GM18868 (cell line): ENCODE measurements around the gene ALDH8A1.

Experiments
- ATAC-seq: cut with Tn5 transposase; IDR thresholded peaks from one replicate; pipeline ENCODE4 v1.9.1; 2021; ENCODE audit warnings: mild to moderate bottlenecking, moderate library complexity; ENCODE audit not compliant: unreplicated experiment

Gene ALDH8A1, protein sequence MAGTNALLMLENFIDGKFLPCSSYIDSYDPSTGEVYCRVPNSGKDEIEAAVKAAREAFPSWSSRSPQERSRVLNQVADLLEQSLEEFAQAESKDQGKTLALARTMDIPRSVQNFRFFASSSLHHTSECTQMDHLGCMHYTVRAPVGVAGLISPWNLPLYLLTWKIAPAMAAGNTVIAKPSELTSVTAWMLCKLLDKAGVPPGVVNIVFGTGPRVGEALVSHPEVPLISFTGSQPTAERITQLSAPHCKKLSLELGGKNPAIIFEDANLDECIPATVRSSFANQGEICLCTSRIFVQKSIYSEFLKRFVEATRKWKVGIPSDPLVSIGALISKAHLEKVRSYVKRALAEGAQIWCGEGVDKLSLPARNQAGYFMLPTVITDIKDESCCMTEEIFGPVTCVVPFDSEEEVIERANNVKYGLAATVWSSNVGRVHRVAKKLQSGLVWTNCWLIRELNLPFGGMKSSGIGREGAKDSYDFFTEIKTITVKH

DNA sequence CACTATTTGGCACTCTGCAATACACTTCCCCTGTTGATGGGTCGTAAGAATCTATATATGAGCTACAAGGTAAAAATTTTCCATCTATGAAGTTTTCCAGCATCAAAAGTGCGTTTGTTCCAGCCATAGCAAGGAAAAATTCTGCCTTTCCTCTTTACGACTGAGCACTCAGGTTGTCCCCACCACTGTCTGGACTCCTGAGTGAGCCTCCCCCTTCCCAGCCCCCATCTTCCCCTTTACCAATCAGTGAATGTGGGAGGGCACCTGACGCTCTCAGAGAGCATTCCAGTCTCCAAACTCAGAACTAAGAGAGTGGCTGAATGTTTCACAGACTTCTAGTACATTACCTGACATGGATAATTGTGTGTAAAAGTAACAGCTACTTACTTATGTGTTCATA is at the start of gene ALDH8A1:
Gene ALDH8A1 (minus strand): TSS at position 175 of the 400 bp plus-strand sequence. CDS start 48 bp downstream, at position 127.
- ATAC-seq: no peak

DNA sequence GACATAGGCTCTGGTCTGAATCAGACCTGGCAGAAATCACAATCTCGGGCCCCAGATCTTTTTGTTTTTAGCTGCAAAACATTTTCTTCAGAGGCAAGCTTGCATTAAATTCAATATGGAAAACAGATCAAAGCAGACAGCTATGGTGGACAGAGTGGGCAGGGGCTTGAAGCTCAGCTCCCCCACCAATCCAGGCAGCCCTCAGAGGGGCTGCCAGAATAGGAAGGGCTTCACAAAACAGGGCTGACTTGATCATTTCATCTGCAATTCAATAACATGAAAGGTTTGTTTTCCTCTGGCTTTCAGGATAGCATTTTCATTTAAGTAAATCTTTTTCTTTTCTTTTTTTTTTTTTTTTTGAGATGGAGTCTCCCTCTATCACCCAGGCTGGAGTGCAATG is 49.2 kb upstream of the ALDH8A1 start:
- no peak for ATAC-seq

DNA sequence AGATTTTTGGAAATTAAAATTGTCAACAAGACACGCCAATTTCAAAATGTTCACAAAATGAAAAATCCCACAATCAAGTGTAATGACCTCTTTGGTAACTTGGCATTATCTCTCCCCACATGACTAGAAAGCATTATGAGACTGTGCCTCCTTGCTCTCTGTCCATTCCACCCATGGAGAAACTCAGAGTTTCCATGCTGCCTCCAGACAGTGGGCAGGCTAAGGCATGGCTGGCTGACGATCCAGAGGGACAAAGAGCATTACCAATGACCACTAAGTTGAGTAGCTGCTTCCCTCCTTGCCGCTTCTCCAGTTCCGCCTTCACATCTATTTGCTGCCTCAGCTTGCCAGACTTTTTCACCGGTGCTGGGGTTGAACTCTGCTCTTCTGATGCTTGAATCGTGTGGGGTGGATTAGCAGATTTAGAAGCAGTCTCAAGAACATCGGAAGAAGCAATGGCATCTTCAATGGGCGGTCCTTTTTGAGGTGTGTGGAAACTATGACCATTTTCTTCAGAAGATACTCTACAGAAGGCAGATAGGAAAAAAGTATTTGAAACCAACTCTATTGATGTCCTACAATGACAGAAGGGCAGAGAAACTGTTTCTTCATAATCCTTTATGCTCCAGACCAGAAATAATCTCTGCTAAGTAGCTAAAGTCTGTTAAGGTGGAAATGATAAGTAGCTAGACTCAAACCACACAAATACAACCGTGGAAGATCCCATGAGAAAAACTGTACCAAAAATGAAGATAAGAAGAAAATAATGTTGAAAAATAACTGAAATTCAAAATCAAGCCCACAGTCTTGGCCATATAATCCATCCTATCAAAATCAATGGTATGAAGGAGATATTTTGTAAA is 47.5 kb upstream of the ALDH8A1 start:
- no peak for ATAC-seq

DNA sequence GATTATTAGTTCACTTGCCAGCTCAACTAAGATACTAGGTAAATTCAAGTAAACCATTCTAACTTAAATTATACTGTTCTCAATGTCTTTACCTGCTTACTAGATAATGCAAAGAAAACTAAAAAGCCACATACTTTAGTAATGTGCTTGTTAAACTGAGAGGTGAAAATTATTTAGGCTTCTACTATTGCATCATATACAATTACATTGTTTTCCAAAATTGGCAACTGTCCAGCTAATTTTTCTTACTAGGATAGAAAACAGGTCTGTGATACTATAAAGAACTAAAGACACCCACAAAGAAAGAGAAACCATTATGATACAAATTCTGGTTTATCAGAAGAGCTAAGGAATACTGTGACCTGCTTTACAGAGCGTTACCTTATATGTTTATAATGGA is 45.6 kb upstream of the ALDH8A1 start:
- no peak for ATAC-seq

DNA sequence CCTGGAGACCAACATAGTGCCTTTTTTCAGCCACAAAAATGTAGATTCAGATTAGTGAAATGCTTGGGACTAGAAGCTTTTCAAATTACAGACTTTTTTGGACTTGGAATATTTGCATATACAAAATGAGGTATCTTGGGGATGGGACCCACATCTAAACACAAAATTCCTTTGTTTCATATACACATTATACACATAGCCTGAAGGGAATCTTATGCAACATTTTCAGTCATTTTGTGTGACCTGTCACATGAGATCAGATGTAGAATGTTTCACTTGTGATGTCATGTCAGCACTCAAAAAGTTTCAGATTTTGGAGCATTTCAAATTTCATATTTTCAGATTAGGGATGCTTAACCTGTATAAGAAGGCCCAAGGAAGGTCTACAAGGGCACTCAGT is 44.5 kb upstream of the ALDH8A1 start:
- ATAC-seq: no peak

DNA sequence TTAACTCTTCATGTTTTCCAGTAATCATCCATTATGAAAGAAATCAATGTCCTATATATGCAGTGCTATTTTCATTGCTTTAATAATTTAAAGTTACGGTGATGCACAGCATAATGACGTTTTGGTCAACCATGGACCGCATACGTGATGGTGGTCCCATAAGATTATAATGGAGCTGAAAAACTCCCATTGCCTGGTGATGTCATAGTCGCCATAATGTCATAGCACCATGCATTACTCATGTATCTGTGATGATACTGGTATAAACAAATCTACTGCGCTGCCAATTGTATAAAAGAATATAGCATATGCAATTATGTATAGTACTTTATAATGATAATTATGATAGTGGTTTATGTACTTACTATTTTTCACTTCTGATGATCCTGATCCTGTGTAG is 42.3 kb upstream of the ALDH8A1 start:
- no peak for ATAC-seq

DNA sequence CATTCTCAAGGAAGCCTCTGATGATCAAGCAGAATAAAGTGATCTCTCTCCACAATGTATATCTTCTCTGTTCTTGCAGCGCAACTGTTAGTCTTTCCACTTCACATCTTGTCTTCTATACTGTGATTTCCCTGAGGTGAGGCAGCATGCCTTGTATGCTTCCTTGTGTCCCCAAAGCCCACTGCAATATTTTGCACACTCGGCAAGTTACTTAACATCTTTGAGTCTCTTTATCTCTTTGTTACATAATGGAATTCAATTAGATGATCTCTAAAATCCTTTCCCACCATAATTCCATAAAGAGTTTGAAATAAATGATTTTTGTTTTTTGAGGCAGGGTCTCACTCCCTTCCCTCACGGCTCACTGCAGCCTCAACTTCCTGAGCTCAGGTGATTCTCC is 40.4 kb upstream of the ALDH8A1 start:
- no peak for ATAC-seq

DNA sequence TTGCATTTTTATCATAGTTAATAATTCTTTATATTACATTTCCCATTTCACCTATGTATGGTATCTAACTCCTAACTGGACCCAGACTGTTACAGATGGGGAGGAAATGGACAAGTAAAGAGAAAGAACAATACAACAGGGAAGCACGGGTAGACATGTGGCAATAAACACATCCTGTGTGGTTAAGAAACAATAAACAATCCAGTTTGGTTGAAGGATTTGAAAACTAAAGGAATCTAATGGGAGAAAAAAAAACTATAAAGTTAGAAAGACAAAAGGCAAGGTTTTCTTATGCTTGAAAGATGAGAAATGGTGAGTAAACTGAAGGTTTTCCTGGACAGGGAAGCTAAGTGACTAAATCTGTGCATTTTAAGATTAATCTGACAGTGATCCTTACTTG is 34.9 kb upstream of the ALDH8A1 start:
- ATAC-seq: no peak

DNA sequence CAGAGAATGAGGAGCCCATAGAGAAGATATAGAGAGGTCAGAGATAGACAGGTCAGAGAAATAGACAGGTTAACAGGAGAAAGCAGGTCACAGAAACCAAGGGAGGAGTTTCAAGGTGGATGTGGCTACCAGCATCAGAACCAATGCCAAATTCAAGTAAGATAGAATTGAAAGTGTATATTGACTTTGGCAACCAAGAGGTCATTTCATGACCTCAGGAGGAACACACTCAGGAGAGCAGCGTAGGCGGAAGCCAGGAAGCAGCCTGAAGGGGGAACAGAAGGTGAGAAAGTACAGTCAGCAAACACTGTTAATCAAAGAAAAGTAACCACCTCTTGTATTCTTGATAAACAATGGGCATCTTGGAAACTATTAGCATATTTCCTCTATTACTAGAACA is 33.9 kb upstream of the ALDH8A1 start:
- ATAC-seq: no peak

DNA sequence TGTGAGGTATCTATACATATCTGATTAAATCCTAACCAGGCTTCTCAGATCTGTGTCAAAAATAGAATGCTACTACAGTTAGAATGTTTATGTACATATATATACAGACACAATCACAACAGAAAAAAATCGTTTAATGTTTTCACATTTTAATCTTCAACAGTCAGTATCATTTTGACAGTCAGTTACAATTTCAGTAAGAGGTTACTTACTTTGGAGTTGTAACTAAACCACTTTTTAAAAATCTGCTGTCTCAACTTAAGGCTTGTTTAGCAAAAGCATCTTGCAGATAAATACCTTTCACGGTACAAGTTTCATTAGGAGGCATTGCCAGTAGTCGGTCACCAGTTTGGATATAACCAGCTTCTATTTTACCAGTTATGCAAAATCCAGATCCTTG is 32.3 kb upstream of the ALDH8A1 start:
- no peak for ATAC-seq

DNA sequence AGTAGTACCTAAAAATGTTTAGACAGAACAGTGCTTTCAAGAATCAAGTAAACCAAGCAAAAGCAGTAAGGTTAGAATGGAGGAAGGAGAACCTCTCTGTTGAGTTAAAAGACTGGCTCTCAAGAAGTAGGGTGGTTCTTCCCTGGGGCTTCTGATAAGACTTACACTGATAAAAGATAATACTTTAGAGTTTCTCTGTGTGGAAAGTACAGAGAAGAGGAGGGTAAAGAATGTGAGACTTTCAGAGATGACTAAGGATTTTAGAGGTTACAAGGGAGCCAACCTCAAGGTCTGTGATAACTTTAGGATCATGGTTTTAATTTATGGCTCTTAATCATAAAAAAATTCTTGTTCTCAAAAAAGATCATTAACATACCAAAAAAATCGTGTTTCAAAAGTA is 30.9 kb upstream of the ALDH8A1 start:
- no peak for ATAC-seq

DNA sequence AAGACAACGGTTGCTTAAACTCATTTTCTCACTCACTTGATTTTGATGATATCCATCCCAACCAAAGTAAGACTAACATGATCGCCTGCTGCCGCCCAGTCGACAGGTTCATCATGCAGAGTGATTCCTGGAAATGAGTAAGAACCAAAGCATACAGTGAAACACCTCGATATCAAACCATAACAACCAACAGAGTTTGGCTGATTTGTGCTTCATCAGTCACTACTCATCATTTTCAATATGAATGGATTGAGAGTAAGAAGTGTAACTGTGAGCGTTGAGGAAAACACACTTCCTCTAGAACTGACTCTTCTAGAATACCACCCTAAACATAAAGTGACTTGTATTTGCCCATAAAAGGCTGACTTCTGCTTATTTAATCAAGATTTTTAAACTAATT is 29.2 kb upstream of the ALDH8A1 start:
- peak; percentile 92 for ATAC-seq

DNA sequence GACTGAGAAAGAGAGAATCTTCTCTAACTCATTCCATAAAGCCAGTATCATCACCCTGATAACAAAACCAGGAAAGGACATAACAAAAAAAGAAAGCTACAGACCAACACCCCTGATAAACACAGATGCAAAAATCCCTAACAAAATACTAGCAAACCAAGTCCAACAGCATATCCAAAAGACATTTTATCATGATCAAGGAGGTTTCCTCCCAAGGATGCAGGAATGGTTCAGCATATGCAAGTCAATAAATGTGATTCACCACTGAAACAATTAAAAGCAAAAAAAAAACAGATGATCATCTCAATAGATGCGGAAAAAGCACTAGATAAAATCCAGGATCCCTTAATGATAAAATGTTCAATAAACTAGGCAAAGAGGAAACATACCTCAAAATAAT is 24.5 kb upstream of the ALDH8A1 start:
- ATAC-seq: no peak

DNA sequence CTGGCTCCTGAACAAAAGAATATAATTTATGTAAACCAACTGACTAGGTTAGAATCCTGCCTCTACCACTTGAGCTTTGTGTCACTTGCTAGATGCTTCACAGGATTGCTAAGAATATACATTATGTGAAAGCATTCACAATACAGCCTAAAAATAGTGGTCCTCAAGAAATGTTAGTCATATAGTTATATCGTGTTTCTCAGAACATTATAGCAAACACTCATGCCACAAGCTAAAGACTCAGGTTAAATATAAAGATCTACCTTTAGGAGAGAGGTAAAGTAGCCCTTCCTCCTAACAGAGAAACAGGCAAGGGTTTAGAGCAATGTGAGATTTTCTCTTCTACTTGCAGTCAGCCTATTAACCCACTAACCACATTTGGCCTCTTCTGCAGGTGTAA is 17.8 kb upstream of the ALDH8A1 start:
- ATAC-seq: no peak

DNA sequence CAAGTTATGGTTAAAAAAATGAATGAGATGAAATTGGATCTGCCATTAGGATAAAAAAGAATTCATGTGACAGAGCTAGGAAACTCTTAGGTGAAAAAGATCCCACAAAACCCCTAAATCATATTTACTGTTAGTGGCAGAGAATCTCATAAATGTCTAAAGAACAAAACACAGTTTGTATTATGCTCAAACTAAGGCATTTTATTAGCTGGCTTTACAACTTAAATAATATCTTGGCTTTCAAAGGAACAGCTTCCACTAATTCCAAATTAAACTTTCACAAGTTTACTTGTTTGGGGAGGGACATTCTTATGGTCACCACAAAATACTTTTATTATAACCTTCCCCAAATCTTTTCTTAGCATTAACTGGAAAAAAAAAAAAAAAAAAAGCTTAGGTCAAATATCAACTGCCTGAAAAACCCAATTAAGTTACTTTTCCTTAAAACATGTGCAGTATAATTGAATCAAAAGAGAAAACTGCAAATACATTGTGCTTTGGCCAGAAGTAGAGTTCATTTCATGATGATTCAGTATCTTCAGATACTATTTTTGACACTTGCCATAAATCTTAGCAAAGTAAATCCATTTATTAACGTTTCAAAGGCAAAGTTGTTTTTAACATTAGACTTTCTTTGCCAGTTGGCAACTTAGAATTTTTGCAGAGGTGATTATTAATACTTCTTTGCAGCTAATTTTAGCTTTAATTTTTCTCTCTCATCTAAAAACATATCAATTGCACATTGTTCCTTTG is 14.7 kb upstream of the ALDH8A1 start:
- ATAC-seq: no peak

DNA sequence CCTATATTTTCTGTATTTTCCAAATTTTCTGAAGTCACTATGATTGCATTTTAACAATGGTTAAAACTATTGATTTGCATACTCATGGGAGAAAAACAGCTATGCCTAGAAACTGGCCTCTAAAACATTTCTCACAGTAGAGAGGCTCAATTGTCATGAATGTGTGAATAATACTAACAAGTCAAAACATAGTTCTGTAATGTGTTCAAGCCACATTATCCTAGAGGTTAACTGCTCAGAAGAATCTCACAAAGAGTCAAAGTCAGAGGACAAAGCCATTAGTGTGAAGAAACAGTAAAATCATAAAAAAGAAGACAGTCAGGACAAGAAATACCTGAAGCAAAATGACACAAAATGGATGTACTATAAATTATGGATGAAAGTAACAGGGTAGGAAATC is 12.5 kb upstream of the ALDH8A1 start:
- ATAC-seq: no peak

DNA sequence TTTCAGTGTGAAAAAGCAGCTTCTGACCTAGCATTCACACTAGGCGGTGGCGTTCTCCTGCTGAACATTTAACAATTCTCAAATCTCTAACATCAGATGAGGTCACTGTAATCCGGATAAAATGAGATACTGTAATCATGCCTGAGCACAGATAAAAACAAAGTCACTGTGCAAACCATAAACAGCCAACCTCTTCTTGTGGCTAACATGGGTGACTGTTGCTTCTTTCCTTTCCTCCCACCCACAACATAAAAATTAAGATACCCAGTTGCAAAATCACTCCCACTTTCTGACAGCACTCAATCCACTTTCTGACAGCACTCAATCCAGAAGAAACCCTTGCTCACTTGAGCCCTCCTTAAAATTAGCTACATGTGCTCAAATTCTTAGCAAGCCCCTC is 11.5 kb upstream of the ALDH8A1 start:
- ATAC-seq: no peak

DNA sequence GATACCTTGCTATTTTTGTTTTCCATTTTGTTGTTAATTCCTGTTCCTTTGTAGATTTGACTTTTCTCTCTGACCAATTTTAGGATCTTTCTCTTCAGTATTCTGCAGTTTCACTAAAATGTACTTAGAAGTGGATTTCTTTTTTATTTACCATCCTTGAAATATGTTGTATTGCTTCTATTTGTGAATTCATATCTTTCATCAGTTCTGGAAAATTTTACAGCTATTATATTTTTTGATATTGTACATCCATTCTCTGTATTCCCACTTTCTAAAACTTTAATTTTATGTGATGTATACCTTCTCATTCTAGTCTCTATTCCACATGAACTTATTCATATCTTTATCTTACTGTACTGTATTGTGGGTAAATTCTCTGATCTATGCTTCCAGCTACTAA is 9.7 kb upstream of the ALDH8A1 start:
- no peak for ATAC-seq

DNA sequence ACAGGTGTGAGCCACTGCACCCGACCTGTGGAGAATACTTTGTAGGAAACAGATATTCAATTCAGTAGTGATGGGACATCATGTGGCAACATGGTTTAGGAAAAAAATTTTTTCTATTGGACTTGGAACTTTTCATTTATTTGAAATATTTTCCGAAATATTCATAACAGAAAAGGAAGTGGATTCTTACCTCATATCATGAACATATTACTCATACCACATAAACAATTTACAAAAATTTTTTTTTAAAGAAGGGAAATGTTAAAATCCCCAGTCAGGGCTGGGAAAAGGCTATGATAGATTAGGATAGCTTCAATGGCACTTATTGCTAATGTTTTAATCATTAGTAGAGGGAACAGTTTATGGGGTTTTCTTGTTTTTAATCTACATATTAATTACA is 6.8 kb upstream of the ALDH8A1 start:
- no peak for ATAC-seq

DNA sequence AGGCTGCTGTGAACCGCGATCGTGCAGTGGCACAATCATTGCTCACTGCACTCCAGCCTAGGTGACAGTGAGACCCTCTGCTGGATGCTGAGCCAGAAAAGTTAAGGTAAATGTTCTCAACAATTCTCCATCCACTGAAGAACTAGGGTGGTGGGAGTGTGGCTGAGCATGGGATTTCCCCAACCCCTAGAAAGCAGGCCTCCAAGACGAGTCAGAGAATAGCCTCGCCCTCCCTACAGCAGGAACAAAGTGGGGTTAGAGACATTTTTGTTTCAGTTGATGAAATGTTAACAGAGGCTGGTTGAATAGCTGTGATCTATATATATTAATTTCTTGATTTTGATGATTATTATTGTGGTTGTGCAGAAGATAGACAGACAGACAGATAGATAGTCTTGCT is 6.1 kb upstream of the ALDH8A1 start:
- ATAC-seq: no peak

DNA sequence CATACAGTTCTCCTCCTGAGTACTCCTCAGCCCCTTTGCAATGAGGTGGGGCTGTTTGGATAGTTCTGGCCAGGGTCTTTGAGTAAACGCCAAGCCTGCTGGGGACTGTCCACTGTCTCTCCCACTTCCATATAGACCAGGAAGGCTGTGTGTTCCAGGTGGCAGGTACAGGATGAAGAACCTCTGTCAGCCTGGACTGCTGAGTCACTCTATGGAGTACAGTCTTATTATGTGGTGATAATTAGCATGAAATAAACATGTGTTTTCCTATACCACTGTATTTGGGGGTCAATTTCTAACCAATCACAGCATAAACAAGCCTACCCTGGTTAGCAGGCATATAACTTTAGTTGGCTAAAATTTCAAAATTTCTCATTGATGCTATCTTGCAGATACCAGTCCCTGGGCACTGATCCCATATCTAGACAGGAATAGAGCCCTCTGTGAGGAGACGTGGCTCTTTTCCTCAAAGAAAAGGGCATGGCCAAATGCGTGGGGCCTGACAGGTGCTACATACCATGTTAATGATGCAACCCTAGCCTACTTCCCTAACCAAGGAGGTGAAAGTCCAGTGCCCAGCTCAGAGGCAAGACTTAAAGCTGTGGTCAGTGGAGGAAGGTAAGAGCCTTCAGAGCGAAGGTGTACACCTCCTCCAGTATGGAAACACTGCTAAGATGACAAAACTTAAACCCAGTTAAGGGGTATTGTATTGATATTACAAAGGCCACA is 4.5 kb upstream of the ALDH8A1 start:
- no peak for ATAC-seq
